ENCODE results near the gene GGPS1.
"Not testable (repeated sequence)": the region's sequence is repeated elsewhere in the genome, so short reads cannot be mapped to it uniquely, and the experiment has no call there.

GGPS1 gene

GRCh38 chr1:235304549-235305451 is 23.6 kb upstream of the GGPS1 start:
- DNase-seq (ENCODE audit: low read depth), result no peak

- no peak for DNase-seq (ENCODE audit: low read depth)
Measured at GRCh38 chr1:235307158-235308124, 20.9 kb upstream of the GGPS1 start.

- DNase-seq (ENCODE audit: low read depth), result not testable (repeated sequence)
Measured at GRCh38 chr1:235309206-235309605, 19.2 kb upstream of the GGPS1 start.

- no peak for DNase-seq (ENCODE audit: low read depth)
Measured at GRCh38 chr1:235313262-235313661, 15.1 kb upstream of the GGPS1 start.

- DNase-seq (ENCODE audit: low read depth), result no peak
Measured at GRCh38 chr1:235313931-235314678, 14.3 kb upstream of the GGPS1 start.

- no peak for DNase-seq (ENCODE audit: low read depth)
Measured at GRCh38 chr1:235315173-235315572, 13.2 kb upstream of the GGPS1 start.

GRCh38 chr1:235315735-235316134 is 12.6 kb upstream of the GGPS1 start:
- no peak for DNase-seq (ENCODE audit: low read depth)

GRCh38 chr1:235317168-235317567 is 11.2 kb upstream of the GGPS1 start:
- DNase-seq (ENCODE audit: low read depth), result no peak

- no peak for DNase-seq (ENCODE audit: low read depth)
Measured at GRCh38 chr1:235319255-235319654, 9.1 kb upstream of the GGPS1 start.

- no peak for DNase-seq (ENCODE audit: low read depth)
Measured at GRCh38 chr1:235320521-235321179, 7.7 kb upstream of the GGPS1 start.

GRCh38 chr1:235324296-235324695 is 4.1 kb upstream of the GGPS1 start:
- no peak for DNase-seq (ENCODE audit: low read depth)

- no peak for DNase-seq (ENCODE audit: low read depth)
Measured at GRCh38 chr1:235325139-235325538, 3.2 kb upstream of the GGPS1 start.

GRCh38 chr1:235325854-235326253 is 2.5 kb upstream of the GGPS1 start:
- no peak for DNase-seq (ENCODE audit: low read depth)

GRCh38 chr1:235326719-235327558 is 1.4 kb upstream of the GGPS1 start:
- peak; percentile 9 for DNase-seq (ENCODE audit: low read depth)

- peak; percentile 26 for DNase-seq (ENCODE audit: low read depth)
Measured at GRCh38 chr1:235327559-235328270, 655 bp upstream of the GGPS1 start, which contains the start of gene ARID4B. Gene ARID4B (minus strand): TSS chr1:235328179. CDS start chr1:235326919, 1,260 bp downstream.

GRCh38 chr1:235329139-235329902 is 951 bp downstream of the GGPS1 start:
- no peak for DNase-seq (ENCODE audit: low read depth)

- DNase-seq (ENCODE audit: low read depth), result no peak
Measured at GRCh38 chr1:235330918-235331285, 2.5 kb downstream of the GGPS1 start.

GRCh38 chr1:235331401-235331800 is 3.0 kb downstream of the GGPS1 start:
- DNase-seq (ENCODE audit: low read depth), result no peak

- DNase-seq (ENCODE audit: low read depth), result no peak
Measured at GRCh38 chr1:235336903-235337302, 8.5 kb downstream of the GGPS1 start.
